SH-SY5Y (cell line): Measurements from ENCODE around the gene ZFPM1.

Experiments
- GATA2 ChIP-seq: IDR thresholded peaks from 2 replicates; pipeline ENCODE4 v1.6.1; 2011; ENCODE audit warnings: mild to moderate bottlenecking, low read depth, low read length
- GATA3 ChIP-seq: IDR thresholded peaks from 2 replicates; pipeline ENCODE4 v1.6.1; 2011; ENCODE audit warnings: low read depth, mild to moderate bottlenecking, low read length, moderate library complexity

GRCh38 chr16:88439016-88439415 is 14.1 kb upstream of the ZFPM1 start:
- no peak for TF ChIP-seq GATA2
- no peak for TF ChIP-seq GATA3
